ENCODE data around the gene DKK2.

DKK2 gene

DNA sequence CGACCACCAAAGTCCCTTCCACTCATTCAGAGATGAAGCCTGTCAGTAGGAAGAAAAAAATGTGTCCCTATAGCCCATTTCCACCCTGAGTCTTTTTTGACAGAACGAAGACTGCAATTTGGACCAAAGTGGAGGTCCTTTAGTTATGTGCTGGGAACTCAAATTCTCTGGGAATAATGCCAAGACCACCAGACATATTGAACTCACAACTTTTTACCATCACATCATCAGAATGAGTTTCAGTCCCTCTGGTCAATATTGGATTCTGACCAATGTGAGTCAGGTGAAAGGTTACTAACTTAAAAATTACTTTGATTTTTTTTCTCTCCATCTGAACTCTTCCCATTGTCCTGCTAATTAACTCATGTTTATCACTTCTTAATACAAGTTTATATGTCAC is 128.9 kb downstream of the DKK2 start:
- Histone ChIP-seq H3K27me3 (ENCODE audit: control insufficient read depth, insufficient read depth, low read length) (no peaks in the 10 kb centered on the region), H3K9me3 (ENCODE audit: control insufficient read depth, insufficient read depth, low read length) (no peaks in the 10 kb centered on the region), H3K36me3 (ENCODE audit: control insufficient read depth, insufficient read depth, low read length) (no peaks in the 10 kb centered on the region), H3K4me3 (ENCODE audit: low read depth, low read length) (no peak overlapping the region), H3K27ac (ENCODE audit: low read depth, low read length) (no peak overlapping the region), H3K9ac (ENCODE audit: low read depth, low read length) (no peak overlapping the region), H3K4me1 (ENCODE audit: control insufficient read depth, insufficient read depth, low read length) (no peaks in the 10 kb centered on the region)

DNA sequence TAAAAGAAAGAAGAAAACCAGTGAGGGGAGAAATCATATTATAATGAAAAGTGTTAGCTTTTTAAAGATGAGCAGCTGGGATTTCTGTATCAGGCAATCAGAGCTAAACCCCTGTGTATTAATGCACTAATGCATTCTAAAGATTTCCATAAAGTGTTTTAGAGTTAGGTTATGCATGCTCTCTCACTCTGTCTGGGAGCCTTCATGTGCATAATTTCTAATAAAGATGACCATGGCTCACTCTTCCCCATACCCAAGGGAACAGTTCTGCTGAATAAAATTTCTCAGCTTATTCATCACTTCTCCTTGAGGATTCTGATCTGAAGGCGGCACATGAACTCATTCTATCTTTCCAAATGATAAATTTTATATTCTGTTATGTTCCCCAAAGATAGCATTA is 129.4 kb downstream of the DKK2 start:
- Histone ChIP-seq H3K27me3 (ENCODE audit: control insufficient read depth, insufficient read depth, low read length) (no peaks in the 10 kb centered on the region), H3K4me1 (ENCODE audit: control insufficient read depth, insufficient read depth, low read length) (no peaks in the 10 kb centered on the region), H3K4me3 (ENCODE audit: low read depth, low read length) (no peak overlapping the region), H3K36me3 (ENCODE audit: control insufficient read depth, insufficient read depth, low read length) (no peaks in the 10 kb centered on the region), H3K27ac (ENCODE audit: low read depth, low read length) (no peak overlapping the region), H3K9me3 (ENCODE audit: control insufficient read depth, insufficient read depth, low read length) (no peaks in the 10 kb centered on the region), H3K9ac (ENCODE audit: low read depth, low read length) (no peak overlapping the region)

GRCh38 chr4:106898621-106899230 is 137.4 kb downstream of the DKK2 start:
- Histone ChIP-seq H3K36me3 (ENCODE audit: control insufficient read depth, insufficient read depth, low read length) (no peaks in the 10 kb centered on the region), H3K27ac (ENCODE audit: low read depth, low read length) (no peak overlapping the region), H3K4me1 (ENCODE audit: control insufficient read depth, insufficient read depth, low read length) (no peaks in the 10 kb centered on the region), H3K9ac (ENCODE audit: low read depth, low read length) (no peak overlapping the region), H3K27me3 (ENCODE audit: control insufficient read depth, insufficient read depth, low read length) (no peaks in the 10 kb centered on the region), H3K9me3 (ENCODE audit: control insufficient read depth, insufficient read depth, low read length) (no peaks in the 10 kb centered on the region), H3K4me3 (ENCODE audit: low read depth, low read length) (no peak overlapping the region)

DNA sequence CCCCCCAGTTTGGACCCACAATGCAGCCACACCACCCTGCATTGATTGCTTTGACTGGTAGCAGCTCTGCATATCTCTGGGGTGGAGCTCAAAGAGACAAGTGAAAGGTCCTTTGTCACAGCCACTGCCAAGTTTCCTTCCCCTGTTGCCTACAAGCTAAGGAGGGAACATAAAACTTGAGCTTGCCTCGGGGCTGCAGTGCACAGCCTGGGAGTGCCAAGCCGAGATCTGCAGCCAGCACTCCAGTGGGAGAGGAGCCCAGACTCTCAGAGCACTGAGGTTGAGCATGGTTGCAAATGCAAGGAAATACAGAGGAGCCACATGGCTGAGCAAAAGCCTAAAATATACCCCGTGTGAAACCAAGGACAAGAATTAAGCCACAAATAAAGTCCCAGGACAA is 142.2 kb downstream of the DKK2 start:
- Histone ChIP-seq H3K27me3 (ENCODE audit: control insufficient read depth, insufficient read depth, low read length) (no peaks in the 10 kb centered on the region), H3K36me3 (ENCODE audit: control insufficient read depth, insufficient read depth, low read length) (no peaks in the 10 kb centered on the region), H3K9ac (ENCODE audit: low read depth, low read length) (no peak overlapping the region), H3K4me3 (ENCODE audit: low read depth, low read length) (no peak overlapping the region), H3K27ac (ENCODE audit: low read depth, low read length) (no peak overlapping the region), H3K9me3 (ENCODE audit: control insufficient read depth, insufficient read depth, low read length) (no peaks in the 10 kb centered on the region), H3K4me1 (ENCODE audit: control insufficient read depth, insufficient read depth, low read length) (no peaks in the 10 kb centered on the region)

- H3K4me3 ChIP-seq (ENCODE audit: low read depth, low read length), result no peak overlapping the region
- H3K9me3 ChIP-seq (ENCODE audit: control insufficient read depth, insufficient read depth, low read length), result no peaks in the 10 kb centered on the region
- H3K36me3 ChIP-seq (ENCODE audit: control insufficient read depth, insufficient read depth, low read length), result no peaks in the 10 kb centered on the region
- H3K27ac ChIP-seq (ENCODE audit: low read depth, low read length), result no peak overlapping the region
- H3K9ac ChIP-seq (ENCODE audit: low read depth, low read length), result no peak overlapping the region
- no peaks in the 10 kb centered on the region for H3K27me3 ChIP-seq (ENCODE audit: control insufficient read depth, insufficient read depth, low read length)
- no peaks in the 10 kb centered on the region for H3K4me1 ChIP-seq (ENCODE audit: control insufficient read depth, insufficient read depth, low read length)
These were observed 142.7 kb downstream of the DKK2 start for GRCh38 chr4:106893395-106893881.

GRCh38 chr4:106892786-106893185 is 143.3 kb downstream of the DKK2 start:
- no peak overlapping the region for H3K4me3 ChIP-seq (ENCODE audit: low read depth, low read length)
- no peak overlapping the region for H3K27ac ChIP-seq (ENCODE audit: low read depth, low read length)

GRCh38 chr4:106875340-106875739 is 160.8 kb downstream of the DKK2 start:
- no peaks in the 10 kb centered on the region for H3K9me3 ChIP-seq (ENCODE audit: control insufficient read depth, insufficient read depth, low read length)
- H3K27me3 ChIP-seq (ENCODE audit: control insufficient read depth, insufficient read depth, low read length), result no peaks in the 10 kb centered on the region

More at GRCh38 chr4:106892786-106893185, 143.3 kb downstream of the DKK2 start:
- Histone ChIP-seq H3K9me3 (ENCODE audit: control insufficient read depth, insufficient read depth, low read length) (no peaks in the 10 kb centered on the region), H3K9ac (ENCODE audit: low read depth, low read length) (no peak overlapping the region), H3K27me3 (ENCODE audit: control insufficient read depth, insufficient read depth, low read length) (no peaks in the 10 kb centered on the region), H3K36me3 (ENCODE audit: control insufficient read depth, insufficient read depth, low read length) (no peaks in the 10 kb centered on the region), H3K4me1 (ENCODE audit: control insufficient read depth, insufficient read depth, low read length) (no peaks in the 10 kb centered on the region)

More at GRCh38 chr4:106875340-106875739, 160.8 kb downstream of the DKK2 start:
- Histone ChIP-seq H3K4me3 (ENCODE audit: low read depth, low read length) (no peak overlapping the region), H3K27ac (ENCODE audit: low read depth, low read length) (no peak overlapping the region), H3K36me3 (ENCODE audit: control insufficient read depth, insufficient read depth, low read length) (no peaks in the 10 kb centered on the region), H3K9ac (ENCODE audit: low read depth, low read length) (no peak overlapping the region), H3K4me1 (ENCODE audit: control insufficient read depth, insufficient read depth, low read length) (no peaks in the 10 kb centered on the region)
